SH-SY5Y (cell line): ENCODE measurements around the gene GRIK1.

Experiments
- GATA2 ChIP-seq: IDR thresholded peaks from 2 replicates; pipeline ENCODE4 v1.6.1; 2011; ENCODE audit warnings: mild to moderate bottlenecking, low read depth, low read length
- GATA3 ChIP-seq: IDR thresholded peaks from 2 replicates; pipeline ENCODE4 v1.6.1; 2011; ENCODE audit warnings: low read depth, mild to moderate bottlenecking, low read length, moderate library complexity

GRCh38 chr21:29748391-29749167 is 191.2 kb downstream of the GRIK1 start:
- no peak for TF ChIP-seq GATA2
- TF ChIP-seq GATA3, result no peak
